GM12872 (cell line): ENCODE measurements around the gene OCSTAMP.
A peak's percentile ranks its signal among the peaks of the same experiment; 100 is the strongest.

Source experiments
- TF ChIP-seq, protein P1 (sequence below): IDR thresholded peaks from 3 replicates; pipeline ENCODE4 v1.5.1; 2011; ENCODE audit warnings: low read depth, mild to moderate bottlenecking, low read length, moderate library complexity; ENCODE audit not compliant: insufficient read depth

OCSTAMP gene

GRCh38 chr20:46550461-46550860 is at the start of gene OCSTAMP:
Gene OCSTAMP, minus strand, starts transcription at chr20:46550654. Its CDS starts 94 bp downstream, at chr20:46550560.
- TF ChIP-seq, protein P1, sequence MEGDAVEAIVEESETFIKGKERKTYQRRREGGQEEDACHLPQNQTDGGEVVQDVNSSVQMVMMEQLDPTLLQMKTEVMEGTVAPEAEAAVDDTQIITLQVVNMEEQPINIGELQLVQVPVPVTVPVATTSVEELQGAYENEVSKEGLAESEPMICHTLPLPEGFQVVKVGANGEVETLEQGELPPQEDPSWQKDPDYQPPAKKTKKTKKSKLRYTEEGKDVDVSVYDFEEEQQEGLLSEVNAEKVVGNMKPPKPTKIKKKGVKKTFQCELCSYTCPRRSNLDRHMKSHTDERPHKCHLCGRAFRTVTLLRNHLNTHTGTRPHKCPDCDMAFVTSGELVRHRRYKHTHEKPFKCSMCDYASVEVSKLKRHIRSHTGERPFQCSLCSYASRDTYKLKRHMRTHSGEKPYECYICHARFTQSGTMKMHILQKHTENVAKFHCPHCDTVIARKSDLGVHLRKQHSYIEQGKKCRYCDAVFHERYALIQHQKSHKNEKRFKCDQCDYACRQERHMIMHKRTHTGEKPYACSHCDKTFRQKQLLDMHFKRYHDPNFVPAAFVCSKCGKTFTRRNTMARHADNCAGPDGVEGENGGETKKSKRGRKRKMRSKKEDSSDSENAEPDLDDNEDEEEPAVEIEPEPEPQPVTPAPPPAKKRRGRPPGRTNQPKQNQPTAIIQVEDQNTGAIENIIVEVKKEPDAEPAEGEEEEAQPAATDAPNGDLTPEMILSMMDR: no peak

GRCh38 chr20:46599227-46599987 is 49.0 kb upstream of the OCSTAMP start:
- TF ChIP-seq, protein P1: no peak

- TF ChIP-seq, protein P1: no peak
Measured at GRCh38 chr20:46595933-46596332, 45.5 kb upstream of the OCSTAMP start.

DNA sequence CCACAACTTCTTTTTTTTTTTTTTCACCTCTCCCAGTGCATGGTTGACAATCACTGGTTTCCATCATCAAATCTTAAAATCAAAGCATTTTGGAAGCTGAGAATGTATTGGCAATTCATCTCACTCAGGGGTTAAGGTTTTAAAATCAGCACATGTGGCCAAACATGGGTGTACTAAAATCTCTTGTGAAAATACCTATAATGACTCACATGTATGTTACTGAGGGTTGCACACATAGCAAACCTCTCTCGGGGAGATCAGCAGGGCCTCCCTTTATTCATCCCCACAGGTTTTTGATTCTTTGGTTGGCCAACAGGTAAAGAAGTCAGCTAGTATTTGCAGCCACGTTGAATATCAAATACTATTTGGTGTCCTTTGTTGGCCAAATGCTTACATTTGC is 44.3 kb upstream of the OCSTAMP start:
- TF ChIP-seq, protein P1: no peak

GRCh38 chr20:46592580-46593362 is 42.3 kb upstream of the OCSTAMP start:
- TF ChIP-seq, protein P1: peak; percentile 53

- TF ChIP-seq, protein P1: no peak
Measured at GRCh38 chr20:46590443-46590842, 40.0 kb upstream of the OCSTAMP start.
